ENCODE data around the gene ATRN. TPM values are rescaled to one million over a fixed set of nuclear protein-coding genes. Genes with fewer than 3 reads are reported as not detected.

Gene ATRN
- total RNA-seq, 1 donor from 2014 or later: 52.0 TPM

DNA sequence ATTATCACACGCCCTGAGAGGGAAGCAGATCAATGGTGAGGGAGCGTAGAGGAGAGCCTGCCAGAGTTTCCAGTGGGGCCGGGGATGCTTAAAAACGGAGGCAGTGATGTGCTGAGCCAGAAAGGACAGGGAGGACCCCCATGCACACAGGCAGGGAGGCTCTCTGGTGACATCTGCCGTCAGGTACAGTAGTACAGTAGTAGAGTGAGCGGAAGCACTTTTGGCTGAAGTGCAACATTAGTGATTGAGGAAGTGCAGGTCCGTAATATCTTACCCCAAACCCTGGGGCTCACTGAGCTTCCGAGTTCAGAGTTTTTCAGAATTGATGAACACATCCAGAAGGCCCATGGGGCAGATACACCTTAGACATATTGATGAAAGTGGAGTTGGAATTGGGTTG lies 150.3 kb downstream of the ATRN start:
- Mint-ChIP-seq H3K4me3 (ENCODE audit: unreplicated experiment) (no peak overlapping the region), H3K27ac (ENCODE audit: unreplicated experiment) (no peak overlapping the region), H3K27me3 (ENCODE audit: low read depth) (no peaks in the 10 kb centered on the region), H3K4me1 (ENCODE audit: low read depth) (peaks cover 5% of the 10 kb centered on the region), H3K36me3 (ENCODE audit: low read depth) (peaks cover 9% of the 10 kb centered on the region), H3K9me3 (ENCODE audit: low read depth) (no peaks in the 10 kb centered on the region)
- TF ChIP-seq, protein P1, sequence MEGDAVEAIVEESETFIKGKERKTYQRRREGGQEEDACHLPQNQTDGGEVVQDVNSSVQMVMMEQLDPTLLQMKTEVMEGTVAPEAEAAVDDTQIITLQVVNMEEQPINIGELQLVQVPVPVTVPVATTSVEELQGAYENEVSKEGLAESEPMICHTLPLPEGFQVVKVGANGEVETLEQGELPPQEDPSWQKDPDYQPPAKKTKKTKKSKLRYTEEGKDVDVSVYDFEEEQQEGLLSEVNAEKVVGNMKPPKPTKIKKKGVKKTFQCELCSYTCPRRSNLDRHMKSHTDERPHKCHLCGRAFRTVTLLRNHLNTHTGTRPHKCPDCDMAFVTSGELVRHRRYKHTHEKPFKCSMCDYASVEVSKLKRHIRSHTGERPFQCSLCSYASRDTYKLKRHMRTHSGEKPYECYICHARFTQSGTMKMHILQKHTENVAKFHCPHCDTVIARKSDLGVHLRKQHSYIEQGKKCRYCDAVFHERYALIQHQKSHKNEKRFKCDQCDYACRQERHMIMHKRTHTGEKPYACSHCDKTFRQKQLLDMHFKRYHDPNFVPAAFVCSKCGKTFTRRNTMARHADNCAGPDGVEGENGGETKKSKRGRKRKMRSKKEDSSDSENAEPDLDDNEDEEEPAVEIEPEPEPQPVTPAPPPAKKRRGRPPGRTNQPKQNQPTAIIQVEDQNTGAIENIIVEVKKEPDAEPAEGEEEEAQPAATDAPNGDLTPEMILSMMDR (IDR thresholded peaks at IDR 0.05): no peak
- DNase-seq (ENCODE audit: low spot score): no peak

- Mint-ChIP-seq H3K4me1 (ENCODE audit: low read depth) (no peaks in the 10 kb centered on the region), H3K4me3 (ENCODE audit: unreplicated experiment) (no peak overlapping the region), H3K9me3 (ENCODE audit: low read depth) (no peaks in the 10 kb centered on the region), H3K36me3 (ENCODE audit: low read depth) (peaks cover 9% of the 10 kb centered on the region), H3K27me3 (ENCODE audit: low read depth) (no peaks in the 10 kb centered on the region), H3K27ac (ENCODE audit: unreplicated experiment) (no peak overlapping the region)
- DNase-seq (ENCODE audit: low spot score): no peak
- TF ChIP-seq, protein P1 (IDR thresholded peaks at IDR 0.05): no peak
Measured at GRCh38 chr20:3622406-3622805, 151.6 kb downstream of the ATRN start.

- no peak for DNase-seq (ENCODE audit: low spot score)
- H3K4me1 Mint-ChIP-seq (ENCODE audit: low read depth): no peaks in the 10 kb centered on the region
- TF ChIP-seq, protein P1 (IDR thresholded peaks at IDR 0.05): no peak
Measured at GRCh38 chr20:3627476-3627875, 156.7 kb downstream of the ATRN start.

GRCh38 chr20:3628502-3629314 lies 157.9 kb downstream of the ATRN start:
- Mint-ChIP-seq H3K9me3 (ENCODE audit: low read depth) (no peaks in the 10 kb centered on the region), H3K27me3 (ENCODE audit: low read depth) (no peaks in the 10 kb centered on the region), H3K36me3 (ENCODE audit: low read depth) (peaks cover 25% of the 10 kb centered on the region), H3K4me1 (ENCODE audit: low read depth) (no peaks in the 10 kb centered on the region), H3K4me3 (ENCODE audit: unreplicated experiment) (no peak overlapping the region), H3K27ac (ENCODE audit: unreplicated experiment) (no peak overlapping the region)
- DNase-seq (ENCODE audit: low spot score): no peak
- TF ChIP-seq, protein P1 (IDR thresholded peaks at IDR 0.05): no peak

More at GRCh38 chr20:3627476-3627875, 156.7 kb downstream of the ATRN start:
- Mint-ChIP-seq H3K27me3 (ENCODE audit: low read depth) (no peaks in the 10 kb centered on the region), H3K9me3 (ENCODE audit: low read depth) (no peaks in the 10 kb centered on the region), H3K27ac (ENCODE audit: unreplicated experiment) (no peak overlapping the region), H3K36me3 (ENCODE audit: low read depth) (peaks cover 25% of the 10 kb centered on the region), H3K4me3 (ENCODE audit: unreplicated experiment) (no peak overlapping the region)

DNA sequence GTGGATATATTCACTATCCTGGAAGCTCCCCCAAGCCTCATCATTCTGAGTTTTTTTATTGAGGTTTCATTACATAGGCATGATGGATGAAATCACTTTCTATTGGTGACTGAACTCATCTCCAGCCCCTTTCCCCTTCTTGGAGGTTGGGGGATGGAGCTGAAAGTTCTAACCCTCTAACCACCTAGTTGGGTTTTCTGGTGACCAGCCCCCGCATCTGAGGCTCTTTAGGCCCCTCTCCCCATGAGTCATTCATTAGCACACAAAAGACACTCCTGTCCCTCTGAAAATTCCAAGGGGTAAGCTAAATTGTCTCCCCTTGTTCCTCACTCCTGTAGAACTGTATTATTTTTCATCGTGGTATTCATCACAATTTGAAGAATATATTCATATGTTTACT lies 159.1 kb downstream of the ATRN start:
- H3K4me3 Mint-ChIP-seq (ENCODE audit: unreplicated experiment): no peak overlapping the region
- DNase-seq (ENCODE audit: low spot score): no peak
- peaks cover 30% of the 10 kb centered on the region for H3K36me3 Mint-ChIP-seq (ENCODE audit: low read depth)
- TF ChIP-seq, protein P1 (IDR thresholded peaks at IDR 0.05): no peak
- no peak overlapping the region for H3K27ac Mint-ChIP-seq (ENCODE audit: unreplicated experiment)
- H3K4me1 Mint-ChIP-seq (ENCODE audit: low read depth): no peaks in the 10 kb centered on the region
- H3K27me3 Mint-ChIP-seq (ENCODE audit: low read depth): no peaks in the 10 kb centered on the region
- H3K9me3 Mint-ChIP-seq (ENCODE audit: low read depth): no peaks in the 10 kb centered on the region
